Panc1 (cell line): ENCODE data around the gene SYNRG. TPM values are rescaled to one million over a fixed set of nuclear protein-coding genes. Genes with fewer than 3 reads are reported as not detected.
A peak's percentile ranks its signal among the peaks of the same experiment; 100 is the strongest.

Experiments used
- ATAC-seq: fragments of 200-7000 bp; cut with Tn5 transposase; 2 replicates; pipeline ENCODE4 v1.9.1; 2020; ENCODE audit warnings: mild to moderate bottlenecking, moderate library complexity
- BruUV-seq: library from RNA; stranded (reverse); fragments of 400-500 nt; replicated peaks from 2 replicates; lab custom pipeline; 2021; lab: Mats Ljungman, UMichigan
- CTCF ChIA-PET: fragments of 300-600 bp; sonication (Branson Sonifier 250); formaldehyde crosslinking; loops from one replicate; lab custom pipeline; 2022; ENCODE audit warnings: antibody characterized with exemption; lab: Charles Lee
- POLR2A ChIA-PET: fragments of 300-600 bp; sonication (Branson Sonifier 250); formaldehyde crosslinking; loops from one replicate; lab custom pipeline; 2022; ENCODE audit warnings: antibody characterized with exemption; lab: Charles Lee
- DNase-seq: peaks from one replicate; pipeline ENCODE4 v3.0.0-alpha.2; 2010; ENCODE audit warnings: low read depth, low spot score
- H3K27ac ChIP-seq: 2 replicates; pipeline ENCODE4 v1.5.1; 2011; ENCODE audit warnings: mild to moderate bottlenecking, low read length, inconsistent platforms
- H3K27me3 ChIP-seq: fragments of 200-500 bp; sonication (Bioruptor generic); 2 replicates; pipeline ENCODE4 v1.6.0; 2014; ENCODE audit warnings: low read length, inconsistent platforms; ENCODE audit not compliant: control insufficient read depth, insufficient read depth
- H3K36me3 ChIP-seq: fragments of 200-500 bp; sonication (Bioruptor generic); 2 replicates; pipeline ENCODE4 v1.5.1; 2014; ENCODE audit warnings: inconsistent platforms, mild to moderate bottlenecking, low read length, moderate library complexity; ENCODE audit not compliant: control insufficient read depth, insufficient read depth
- H3K4me1 ChIP-seq: 2 replicates; pipeline ENCODE4 v1.5.1; 2011; ENCODE audit warnings: inconsistent platforms, mild to moderate bottlenecking, low read length, moderate library complexity; ENCODE audit not compliant: control insufficient read depth, insufficient read depth
- H3K4me3 ChIP-seq, 2 experiments: 2 replicates each; pipeline ENCODE4 v1.5.1; 2011 to 2012; ENCODE audit warnings: low read depth in 2 of 2, low read length in 2 of 2, mild to moderate bottlenecking in 2 of 2, inconsistent platforms in 1 of 2, moderate library complexity in 1 of 2
- H3K9me3 ChIP-seq: fragments of 200-500 bp; sonication (Bioruptor generic); 2 replicates; pipeline ENCODE4 v1.5.1; 2014; ENCODE audit warnings: low read depth, mild to moderate bottlenecking, inconsistent platforms, low read length, moderate library complexity; ENCODE audit not compliant: control insufficient read depth, insufficient read depth
- CTCF ChIP-seq: fragments of 450-650 bp; IDR thresholded peaks from 2 replicates; pipeline ENCODE4 v1.5.1; 2017; ENCODE audit warnings: mild to moderate bottlenecking
- POLR2AphosphoS5 ChIP-seq: IDR thresholded peaks from 2 replicates; pipeline ENCODE4 v1.6.1; 2012; ENCODE audit warnings: mild to moderate bottlenecking, low read depth, low read length, moderate library complexity
- SIN3A ChIP-seq: IDR thresholded peaks from 2 replicates; pipeline ENCODE4 v1.6.1; 2012; ENCODE audit warnings: low read depth, mild to moderate bottlenecking, low read length, moderate library complexity, borderline replicate concordance; ENCODE audit not compliant: insufficient read depth
- TCF7L2 ChIP-seq: IDR thresholded peaks from 2 replicates; pipeline ENCODE4 v1.6.1; 2011; ENCODE audit warnings: mild to moderate bottlenecking, low read depth, low read length, inconsistent platforms
- in situ Hi-C: cut with HindIII; loops from 2 replicates; pipeline ENCODE4 v1.10.0; 2016; ENCODE audit warnings: low sequenced_read_pairs, low pct_unique_long_range_greater_than_20kb
- intact Hi-C: fragments of 100-400 bp; cut with micrococcal nuclease; formaldehyde crosslinking; loops from one replicate; pipeline ENCODE4 v1.10.0; 2022; ENCODE audit not compliant: unreplicated experiment
- total RNA-seq: library from RNA; stranded (reverse); gene quantifications from one replicate; pipeline ENCODE4 v1.2.1, GENCODE V29; 2021; ENCODE audit not compliant: unreplicated experiment
- TF ChIP-seq, protein P1 (sequence below), 2 experiments: IDR thresholded peaks; 2 replicates each; pipeline ENCODE4 v1.6.1; 2011 to 2012; ENCODE audit warnings: low read depth in 2 of 2, control low read depth in 1 of 2, low read length in 1 of 2, mild to moderate bottlenecking in 1 of 2, moderate library complexity in 1 of 2; ENCODE audit not compliant: insufficient read depth in 1 of 2

The SYNRG gene
- total RNA-seq, 1 experiment from 2014 or later = 30.8 TPM

- intact Hi-C loops = loop anchor here (10.0 kb wide), 1 partner anchor 58 kb away; no protein-coding TSS in a partner anchor
- in situ Hi-C loops = no loop called here
- ATAC-seq (no peak), DNase-seq (no peak)
- Histone ChIP-seq H3K36me3 (no peaks in the 10 kb centered on the region), H3K27me3 (no peaks in the 10 kb centered on the region), H3K27ac (no peak overlapping the region), H3K4me1 (no peaks in the 10 kb centered on the region), H3K9me3 (no peaks in the 10 kb centered on the region), H3K4me3 (no peak overlapping the region)
- POLR2A ChIA-PET = no interaction called here
- TF ChIP-seq TCF7L2 (no peak), CTCF (no peak), SIN3A (no peak), POLR2AphosphoS5 (no peak)
- TF ChIP-seq, protein P1, sequence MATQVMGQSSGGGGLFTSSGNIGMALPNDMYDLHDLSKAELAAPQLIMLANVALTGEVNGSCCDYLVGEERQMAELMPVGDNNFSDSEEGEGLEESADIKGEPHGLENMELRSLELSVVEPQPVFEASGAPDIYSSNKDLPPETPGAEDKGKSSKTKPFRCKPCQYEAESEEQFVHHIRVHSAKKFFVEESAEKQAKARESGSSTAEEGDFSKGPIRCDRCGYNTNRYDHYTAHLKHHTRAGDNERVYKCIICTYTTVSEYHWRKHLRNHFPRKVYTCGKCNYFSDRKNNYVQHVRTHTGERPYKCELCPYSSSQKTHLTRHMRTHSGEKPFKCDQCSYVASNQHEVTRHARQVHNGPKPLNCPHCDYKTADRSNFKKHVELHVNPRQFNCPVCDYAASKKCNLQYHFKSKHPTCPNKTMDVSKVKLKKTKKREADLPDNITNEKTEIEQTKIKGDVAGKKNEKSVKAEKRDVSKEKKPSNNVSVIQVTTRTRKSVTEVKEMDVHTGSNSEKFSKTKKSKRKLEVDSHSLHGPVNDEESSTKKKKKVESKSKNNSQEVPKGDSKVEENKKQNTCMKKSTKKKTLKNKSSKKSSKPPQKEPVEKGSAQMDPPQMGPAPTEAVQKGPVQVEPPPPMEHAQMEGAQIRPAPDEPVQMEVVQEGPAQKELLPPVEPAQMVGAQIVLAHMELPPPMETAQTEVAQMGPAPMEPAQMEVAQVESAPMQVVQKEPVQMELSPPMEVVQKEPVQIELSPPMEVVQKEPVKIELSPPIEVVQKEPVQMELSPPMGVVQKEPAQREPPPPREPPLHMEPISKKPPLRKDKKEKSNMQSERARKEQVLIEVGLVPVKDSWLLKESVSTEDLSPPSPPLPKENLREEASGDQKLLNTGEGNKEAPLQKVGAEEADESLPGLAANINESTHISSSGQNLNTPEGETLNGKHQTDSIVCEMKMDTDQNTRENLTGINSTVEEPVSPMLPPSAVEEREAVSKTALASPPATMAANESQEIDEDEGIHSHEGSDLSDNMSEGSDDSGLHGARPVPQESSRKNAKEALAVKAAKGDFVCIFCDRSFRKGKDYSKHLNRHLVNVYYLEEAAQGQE (IDR thresholded peaks at IDR 0.05; ENCODE audit: insufficient read depth in 1 of 2, low read depth in 2 of 2, low read length in 1 of 2) = no peak
- BruUV-seq = no TSS peak
- CTCF ChIA-PET = no interaction called here
Measured at GRCh38 chr17:37507111-37507510, 102.1 kb downstream of the SYNRG start.

- no TSS peak for BruUV-seq
Measured at GRCh38 chr17:37506678-37507077, 102.5 kb downstream of the SYNRG start.

More at GRCh38 chr17:37506678-37507077, 102.5 kb downstream of the SYNRG start:
- peak; percentile 90 for ATAC-seq
- intact Hi-C loops = loop anchor here (10.0 kb wide), 1 partner anchor 58 kb away; no protein-coding TSS in a partner anchor
- no peak for DNase-seq
- H3K27me3 ChIP-seq = no peaks in the 10 kb centered on the region
- in situ Hi-C loops = no loop called here
- H3K4me1 ChIP-seq = no peaks in the 10 kb centered on the region
- no peak for TF ChIP-seq TCF7L2
- no peak for TF ChIP-seq POLR2AphosphoS5
- no peak for TF ChIP-seq SIN3A
- peak; percentile 55 for TF ChIP-seq CTCF
- TF ChIP-seq, protein P1 (IDR thresholded peaks at IDR 0.05; ENCODE audit: insufficient read depth in 1 of 2, low read depth in 2 of 2, low read length in 1 of 2) = no peak
- H3K9me3 ChIP-seq = no peaks in the 10 kb centered on the region
- CTCF ChIA-PET = no interaction called here
- H3K36me3 ChIP-seq = no peaks in the 10 kb centered on the region
- POLR2A ChIA-PET = no interaction called here
- H3K4me3 ChIP-seq = no peak overlapping the region
- H3K27ac ChIP-seq = no peak overlapping the region
